GM19238 (cell line): Measurements from ENCODE around the gene MYLK4.
A peak's percentile ranks its signal among the peaks of the same experiment; 100 is the strongest.

Experiments
- DNase-seq: peaks from one replicate; pipeline ENCODE4 v3.0.0; 2011; ENCODE audit warnings: low spot score; ENCODE audit not compliant: insufficient read length

The MYLK4 gene

GRCh38 chr6:2663123-2663522, 87.6 kb downstream of the MYLK4 start:
- DNase-seq, result no peak

GRCh38 chr6:2661651-2662050, 89.1 kb downstream of the MYLK4 start:
- DNase-seq, result no peak

GRCh38 chr6:2659882-2660281, 90.8 kb downstream of the MYLK4 start:
- no peak for DNase-seq

- DNase-seq, result no peak
Measured at GRCh38 chr6:2659381-2659780, 91.3 kb downstream of the MYLK4 start.

GRCh38 chr6:2658788-2659187, 91.9 kb downstream of the MYLK4 start:
- no peak for DNase-seq

- DNase-seq, result no peak
Measured at GRCh38 chr6:2656460-2657079, 94.2 kb downstream of the MYLK4 start.

GRCh38 chr6:2655844-2656433, 94.8 kb downstream of the MYLK4 start:
- no peak for DNase-seq

- DNase-seq, result no peak
Measured at GRCh38 chr6:2653369-2654032, 97.2 kb downstream of the MYLK4 start.

- no peak for DNase-seq
Measured at GRCh38 chr6:2652611-2653010, 98.1 kb downstream of the MYLK4 start.

- no peak for DNase-seq
Measured at GRCh38 chr6:2651961-2652360, 98.8 kb downstream of the MYLK4 start.

GRCh38 chr6:2651536-2651935, 99.2 kb downstream of the MYLK4 start:
- DNase-seq, result no peak

GRCh38 chr6:2646346-2646745, 104.4 kb downstream of the MYLK4 start:
- DNase-seq, result no peak

GRCh38 chr6:2643935-2644539, 106.7 kb downstream of the MYLK4 start:
- no peak for DNase-seq

GRCh38 chr6:2643130-2643529, 107.6 kb downstream of the MYLK4 start:
- DNase-seq, result no peak

GRCh38 chr6:2641044-2641725, 109.5 kb downstream of the MYLK4 start:
- peak; percentile 29 for DNase-seq

- DNase-seq, result no peak
Measured at GRCh38 chr6:2640551-2640950, 110.2 kb downstream of the MYLK4 start.

- DNase-seq, result no peak
Measured at GRCh38 chr6:2639896-2640295, 110.8 kb downstream of the MYLK4 start.

- no peak for DNase-seq
Measured at GRCh38 chr6:2639167-2639566, 111.6 kb downstream of the MYLK4 start.

GRCh38 chr6:2636672-2637071, 114.0 kb downstream of the MYLK4 start:
- DNase-seq, result no peak

GRCh38 chr6:2635911-2636310, 114.8 kb downstream of the MYLK4 start:
- DNase-seq, result no peak

GRCh38 chr6:2634139-2634964, 116.4 kb downstream of the MYLK4 start:
- DNase-seq, result peak; percentile 74
